ENCODE data around the gene HS3ST3B1.

Gene HS3ST3B1

DNA sequence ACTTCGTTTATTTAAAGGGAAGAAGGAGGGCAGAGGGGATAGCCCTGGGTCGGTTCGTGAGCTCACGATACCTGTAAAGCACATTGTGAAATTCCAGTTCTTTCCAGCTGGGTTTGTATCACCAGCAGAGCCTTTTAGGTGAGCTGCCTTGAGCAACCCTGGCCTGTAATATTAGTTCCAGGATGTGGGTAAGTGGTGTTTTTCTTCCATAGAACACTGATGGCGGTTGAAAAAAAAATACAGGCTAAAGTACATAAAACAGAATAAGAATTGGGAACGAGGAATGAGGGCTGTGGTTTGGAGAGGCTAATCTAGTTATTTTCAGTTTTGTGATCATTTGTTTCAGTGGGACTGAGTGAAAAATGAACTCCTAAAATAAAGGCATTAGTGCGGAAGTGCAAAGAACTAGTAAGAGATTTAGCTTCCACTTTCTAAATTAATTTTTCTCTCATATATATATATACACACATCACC lies 20.6 kb downstream of the HS3ST3B1 start:
- no peak for DNase-seq (ENCODE audit: low spot score)

- no peak for DNase-seq (ENCODE audit: low spot score)
Observed at GRCh38 chr17:14321980-14322776, 21.3 kb downstream of the HS3ST3B1 start.

- no peak for DNase-seq (ENCODE audit: low spot score)
Observed at GRCh38 chr17:14323522-14323981, 22.7 kb downstream of the HS3ST3B1 start.

DNA sequence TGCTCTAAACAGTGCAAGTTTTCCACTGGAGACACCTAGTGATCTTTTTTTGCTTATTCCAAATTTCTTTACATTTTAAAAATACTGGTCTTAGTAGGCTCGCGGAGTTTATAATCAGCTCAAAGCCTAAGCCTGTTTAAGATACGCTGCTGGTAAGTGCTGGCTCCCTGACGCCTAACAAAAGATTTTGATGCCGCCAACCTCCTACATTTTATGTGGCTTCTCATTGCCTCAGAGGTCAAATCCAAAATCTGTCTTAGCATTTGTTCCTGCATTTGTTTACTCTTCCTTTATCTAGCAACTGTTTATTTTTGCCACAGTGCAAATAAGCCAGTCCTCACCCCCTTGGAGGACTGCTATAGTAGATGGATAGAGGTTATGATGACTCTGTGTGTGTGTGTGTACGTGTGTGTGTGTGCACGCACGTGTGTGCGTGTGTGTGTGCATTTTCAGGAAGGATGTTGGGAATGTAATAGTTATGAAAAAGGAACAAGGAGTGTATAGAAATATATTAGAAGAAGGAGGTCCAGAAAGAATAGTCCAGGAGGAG lies 24.8 kb downstream of the HS3ST3B1 start:
- DNase-seq (ENCODE audit: low spot score), result no peak

DNA sequence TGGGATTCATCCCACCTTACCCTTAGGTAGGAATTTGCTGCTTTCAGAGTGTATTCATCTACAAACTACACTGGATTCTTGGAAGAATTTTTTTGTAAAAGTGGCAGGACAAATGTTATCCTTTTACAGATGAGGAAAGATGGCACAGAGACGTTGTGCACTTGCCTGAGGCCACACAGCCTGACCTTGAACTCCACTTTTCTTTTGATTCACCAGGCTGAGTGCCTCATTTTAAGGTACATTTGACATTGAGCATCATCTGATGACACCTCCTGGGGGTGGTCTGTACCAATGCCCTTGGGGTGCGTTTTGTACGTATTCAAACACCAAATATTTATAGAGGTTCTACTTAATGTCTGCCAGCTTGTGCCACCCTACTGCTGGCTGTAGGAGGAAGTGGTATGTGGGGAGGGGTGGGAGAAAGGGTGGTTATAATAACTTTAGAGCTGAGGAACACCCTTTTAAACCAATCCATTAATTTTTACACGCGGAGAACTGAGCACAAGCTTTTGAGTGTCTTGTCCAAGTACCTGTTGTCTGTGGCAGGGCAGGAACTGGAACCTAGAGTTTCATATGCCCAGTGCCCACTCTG lies 29.1 kb downstream of the HS3ST3B1 start:
- DNase-seq (ENCODE audit: low spot score), result no peak

- DNase-seq (ENCODE audit: low spot score), result peak; percentile 38
Observed at GRCh38 chr17:14330492-14330962, 29.6 kb downstream of the HS3ST3B1 start.

DNA sequence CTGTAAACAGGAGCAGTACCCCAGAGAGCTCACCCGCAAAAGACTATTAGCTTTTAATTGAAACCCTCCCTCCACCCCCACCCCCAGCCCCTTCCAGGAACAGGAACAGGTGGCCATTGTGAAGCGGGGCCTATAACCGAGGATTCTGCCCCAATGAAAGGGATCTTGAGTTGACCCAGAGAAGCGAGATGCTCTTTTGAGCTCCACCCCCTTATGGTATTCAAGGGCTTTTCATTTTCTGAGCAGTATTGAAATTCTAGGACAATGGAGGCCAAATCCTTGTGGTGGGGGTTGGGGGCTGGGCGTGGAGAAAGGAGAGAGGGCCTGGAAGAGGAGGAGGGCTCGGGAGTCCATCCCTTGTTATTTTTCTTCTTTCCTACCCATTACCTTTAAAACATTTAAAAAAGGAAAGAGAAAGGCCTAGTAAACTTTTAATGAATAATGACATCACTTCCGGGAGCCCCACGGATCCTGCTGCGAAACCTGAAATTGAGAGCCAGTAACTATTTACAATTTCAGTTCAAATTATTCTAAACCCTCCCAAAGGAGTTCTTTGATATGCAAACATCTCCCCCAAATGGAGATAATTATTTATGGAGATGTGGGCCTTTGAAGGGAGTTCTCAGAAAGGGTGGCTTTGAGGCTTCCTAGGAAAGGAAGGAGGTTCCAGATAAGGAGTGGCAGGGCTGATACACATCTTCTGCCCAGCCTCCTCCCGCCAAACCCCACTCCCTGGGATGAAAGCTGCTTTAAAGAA lies 30.5 kb downstream of the HS3ST3B1 start:
- no peak for DNase-seq (ENCODE audit: low spot score)

DNA sequence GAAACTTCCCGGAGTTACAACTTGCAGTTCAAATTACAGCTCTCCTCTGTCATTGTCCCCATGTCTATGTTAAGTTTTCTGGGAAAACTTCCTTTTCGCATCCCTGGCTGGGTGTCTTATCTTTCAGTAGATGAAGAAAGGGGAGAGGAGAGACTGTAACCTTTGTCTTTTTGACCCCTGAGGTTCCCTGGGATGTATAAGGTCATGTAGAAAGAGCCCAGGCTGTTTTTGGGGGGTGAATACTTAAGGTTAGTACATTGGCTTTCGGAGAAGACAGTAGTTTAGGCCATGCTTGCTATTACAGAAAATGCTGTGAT lies 31.1 kb downstream of the HS3ST3B1 start:
- DNase-seq (ENCODE audit: low spot score), result no peak

- no peak for DNase-seq (ENCODE audit: low spot score)
Observed at GRCh38 chr17:14332331-14332730, 31.4 kb downstream of the HS3ST3B1 start.

GRCh38 chr17:14333506-14333905 lies 32.6 kb downstream of the HS3ST3B1 start:
- DNase-seq (ENCODE audit: low spot score), result no peak

DNA sequence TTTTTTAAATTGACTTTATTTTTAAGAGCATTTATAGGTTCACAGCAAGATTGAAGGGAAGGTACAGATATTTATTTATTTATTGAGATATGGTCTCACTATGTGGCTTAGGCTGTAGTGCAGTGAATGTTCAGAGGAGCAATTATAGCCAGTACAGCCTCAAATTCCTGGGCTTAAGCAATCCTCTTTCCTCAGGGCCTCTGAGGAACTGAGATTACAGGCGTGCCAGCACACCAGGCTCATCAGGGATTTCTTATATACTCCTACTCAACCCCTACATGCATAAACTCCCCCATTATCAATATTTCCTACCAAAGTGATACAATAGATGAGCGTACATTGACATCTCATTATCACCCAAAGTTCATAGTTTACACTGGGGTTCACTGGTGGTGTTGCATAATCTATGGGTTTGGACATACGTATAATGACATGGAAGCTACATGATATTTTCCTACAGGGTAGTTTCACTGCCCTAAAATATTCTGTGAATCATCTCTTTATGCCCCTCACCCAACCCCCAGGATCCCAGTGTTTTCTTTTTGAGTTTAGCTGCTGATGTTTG lies 33.5 kb downstream of the HS3ST3B1 start:
- DNase-seq (ENCODE audit: low spot score), result no peak

- no peak for DNase-seq (ENCODE audit: low spot score)
Observed at GRCh38 chr17:14334919-14335318, 34.0 kb downstream of the HS3ST3B1 start.

DNA sequence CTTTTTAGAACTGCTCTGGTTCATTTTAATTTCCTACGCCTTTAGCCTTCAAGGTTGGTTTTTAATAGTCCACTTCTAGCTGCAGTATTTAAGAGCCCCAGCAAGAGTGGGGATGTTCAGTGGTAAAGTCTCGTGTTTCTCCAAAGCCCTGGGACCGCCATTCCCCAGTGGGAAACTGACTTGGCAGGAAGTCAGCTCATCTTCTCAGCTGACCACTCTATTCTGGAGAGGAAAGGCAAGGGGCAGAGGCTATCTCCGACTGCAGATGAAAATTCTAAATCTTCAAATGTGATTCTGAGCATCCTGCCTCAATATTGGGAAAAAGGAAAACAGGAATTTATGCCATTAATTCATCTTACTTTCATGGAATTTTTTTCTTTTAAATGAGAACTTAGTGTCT lies 35.5 kb downstream of the HS3ST3B1 start:
- DNase-seq (ENCODE audit: low spot score), result no peak

DNA sequence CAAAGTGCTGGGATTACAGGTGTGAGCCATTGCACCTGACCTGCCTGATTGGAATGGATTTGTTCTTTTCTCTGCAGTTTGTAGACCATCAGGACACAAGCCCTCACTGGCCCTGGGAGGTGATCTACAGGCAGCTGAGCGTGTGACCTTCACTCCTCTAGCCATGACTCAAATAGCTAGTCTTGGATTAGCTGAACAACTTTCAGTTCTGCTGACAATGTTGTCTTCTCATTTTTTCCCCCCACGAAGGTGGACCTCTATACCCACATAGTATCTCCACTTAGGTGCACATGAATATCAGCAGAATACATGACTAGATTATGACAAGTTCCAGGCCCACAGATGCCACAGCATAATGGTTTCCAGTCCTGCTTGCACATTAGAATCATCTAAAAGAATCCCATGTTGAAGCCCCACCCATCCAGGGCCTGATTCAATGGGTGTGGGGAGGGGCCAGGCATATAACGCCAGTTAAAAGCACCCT lies 36.8 kb downstream of the HS3ST3B1 start:
- no peak for DNase-seq (ENCODE audit: low spot score)

- DNase-seq (ENCODE audit: low spot score), result no peak
Observed at GRCh38 chr17:14340857-14341754, 40.2 kb downstream of the HS3ST3B1 start.

DNA sequence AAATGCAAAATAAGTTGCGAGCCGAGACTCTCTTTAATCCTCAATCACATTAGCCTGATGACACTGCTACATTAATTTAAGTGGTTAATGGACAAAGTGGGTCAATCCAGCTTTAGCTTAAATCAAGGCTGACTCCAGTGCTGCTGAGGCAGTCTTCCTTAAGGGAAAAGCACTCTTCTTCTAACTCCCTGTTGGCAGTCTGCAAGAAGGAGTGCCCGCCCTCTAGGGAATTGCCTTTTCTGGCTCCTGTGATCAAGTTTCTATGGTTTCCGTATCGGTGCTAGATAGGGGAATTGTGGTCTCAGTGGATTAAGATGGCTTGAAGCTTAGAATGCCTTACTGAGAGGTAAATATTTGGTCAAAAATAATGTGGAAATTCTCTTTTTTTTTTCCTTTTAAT lies 41.0 kb downstream of the HS3ST3B1 start:
- no peak for DNase-seq (ENCODE audit: low spot score)

DNA sequence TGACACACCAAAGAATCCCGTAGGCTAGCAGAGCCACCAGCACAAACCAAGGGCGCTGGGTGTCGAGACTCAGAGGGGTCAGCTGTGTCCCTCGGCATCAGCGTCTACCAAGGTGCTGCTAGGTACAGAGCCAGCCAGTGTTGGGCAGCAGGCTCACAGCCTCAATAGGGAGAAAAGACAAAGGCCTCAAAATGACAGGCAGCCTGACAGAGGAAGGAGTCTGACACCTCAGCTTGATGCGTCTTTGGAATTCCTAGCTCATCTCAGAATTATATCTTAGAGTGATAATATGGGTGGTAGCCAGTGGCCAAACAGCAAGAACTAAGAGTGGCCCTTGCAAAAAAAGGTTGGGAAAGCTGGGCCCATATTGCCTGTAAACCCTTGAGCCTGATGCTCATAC lies 45.9 kb downstream of the HS3ST3B1 start:
- no peak for DNase-seq (ENCODE audit: low spot score)

GRCh38 chr17:14351493-14351892 lies 50.6 kb downstream of the HS3ST3B1 start:
- no peak for DNase-seq (ENCODE audit: low spot score)

- DNase-seq (ENCODE audit: low spot score), result no peak
Observed at GRCh38 chr17:14352136-14352535, 51.3 kb downstream of the HS3ST3B1 start.

DNA sequence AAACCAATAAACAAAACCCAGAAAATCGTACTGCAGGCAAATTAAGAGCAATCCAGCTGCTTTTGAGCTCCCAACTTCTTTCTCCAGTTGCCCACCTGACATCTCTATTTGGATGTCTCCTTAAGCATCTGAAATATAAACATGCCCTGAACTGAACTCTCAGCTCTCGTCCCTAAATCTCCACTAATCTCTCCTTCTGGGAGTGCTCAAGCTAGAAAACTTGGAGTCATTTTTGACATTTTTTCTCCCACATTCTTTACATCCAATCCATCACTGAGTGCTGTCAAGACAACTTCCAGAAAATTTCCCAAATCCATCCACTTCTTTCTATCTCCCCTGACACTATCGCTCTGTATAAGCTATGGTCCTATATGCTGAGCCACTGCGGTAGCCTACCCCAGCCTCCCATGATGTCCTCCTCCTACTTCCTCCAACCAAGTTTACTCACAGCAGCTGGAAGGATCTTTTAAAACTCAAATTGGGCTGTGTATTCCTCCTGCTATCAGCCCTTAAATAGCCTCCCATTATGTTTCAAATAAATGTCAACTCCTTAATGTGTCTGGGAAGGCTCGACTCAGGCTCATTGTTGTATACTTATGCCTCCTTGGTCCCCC lies 53.1 kb downstream of the HS3ST3B1 start:
- no peak for DNase-seq (ENCODE audit: low spot score)

- DNase-seq (ENCODE audit: low spot score), result no peak
Observed at GRCh38 chr17:14354807-14355206, 53.9 kb downstream of the HS3ST3B1 start.

Measured in HuH-7 (cell line).